Right lobe of liver (tissue), 6 donors: ENCODE measurements around the gene DRC7. TPM values are rescaled to one million over a fixed set of nuclear protein-coding genes. Genes with fewer than 3 reads are reported as not detected.

ENCODE experiments used
- ATAC-seq, 4 donors: fragments of 200-7000 bp; cut with Tn5 transposase; one replicate each; pipeline ENCODE4 v1.9.1; 2020; ENCODE audit warnings: mild to moderate bottlenecking in 4 of 4, moderate library complexity in 4 of 4
- DNase-seq, 3 donors: peaks; one replicate each; pipeline ENCODE4 v3.0.0-alpha.2; 2020
- H3K27ac ChIP-seq, 3 donors: fragments of 200-600 bp; one replicate each; pipeline ENCODE4 v1.8.0; 2022
- H3K27me3 ChIP-seq, 2 donors: fragments of 200-600 bp; one replicate each; pipeline ENCODE4 v1.8.0; 2022
- H3K36me3 ChIP-seq, 4 donors: fragments of 200-600 bp; sonication (generic) in 1 of 4; one replicate each; pipeline versions ENCODE4 v1.5.1 to v1.8.0; 2017 to 2022; ENCODE audit warnings: control low read depth in 1 of 4
- H3K4me1 ChIP-seq, 4 donors: fragments of 200-600 bp; sonication (generic) in 1 of 4; one replicate each; pipeline versions ENCODE4 v1.5.1 to v1.8.0; 2017 to 2022; ENCODE audit warnings: control low read depth in 1 of 4
- H3K4me3 ChIP-seq, 3 donors: fragments of 200-600 bp; one replicate each; pipeline ENCODE4 v1.8.0; 2022
- H3K9me3 ChIP-seq, 4 donors: fragments of 200-600 bp; sonication (generic) in 1 of 4; one replicate each; pipeline versions ENCODE4 v1.5.1 to v1.8.0; 2017 to 2022; ENCODE audit warnings: control low read depth in 1 of 4
- POLR2A ChIP-seq: fragments of 450-650 bp; IDR thresholded peaks from one replicate; pipeline ENCODE4 v1.6.1; 2017; ENCODE audit warnings: antibody characterized with exemption, mild to moderate bottlenecking
- WGBS: methylation state at CpG from one replicate; pipeline ENCODE4 v1.1.6; 2018; ENCODE audit warnings: low coverage, low lambda C conversion rate; ENCODE audit not compliant: insufficient coverage; ENCODE audit errors: missing lambda C conversion rate; 5-methylcytosine and 5-hydroxymethylcytosine counted together
- intact Hi-C, 2 donors: fragments of 100-400 bp; cut with DNase I; formaldehyde crosslinking; loops; one replicate each; pipeline versions ENCODE4 v1.11.2 to v1.14.1; 2022
- total RNA-seq, 6 experiments: library from RNA; depleted of rRNA in 2 of 6; stranded (reverse); fragments of >200 nt in 2 of 6; fragmentation: NEBNext Ultra II Directional in 3 of 6; extraction: Animal tissue kit (Norgen Biotek cat#: 25700) in 3 of 6; gene quantifications; one replicate each; pipeline versions ENCODE4 v1.1.0 to v1.2.4, GENCODE V29; 2016 to 2023
- TF ChIP-seq, protein P1 (sequence below), 4 donors: fragments of 200-600 bp in 3 of 4; fragments of 450-650 bp in 1 of 4; IDR thresholded peaks; one replicate each; pipeline versions ENCODE4 v1.5.1 to v1.8.0; 2016 to 2022; ENCODE audit warnings: antibody characterized with exemption in 4 of 4, mild to moderate bottlenecking in 2 of 4
- donor health status: DM: no; HTN: yes; CAD: no.
- donor health status: DM: no; HTN: no; CAD: no.
- donor health status: DM: no; HTN: no; CAD: no.
- donor health status: DM: no; HTN: yes; CAD: no.
- donor health status: DM: no; HTN: yes; CAD: no.

The DRC7 gene
- total RNA-seq, 6 experiments from 2014 or later, result 0.06 to 0.37 (median 0.19) TPM

DNA sequence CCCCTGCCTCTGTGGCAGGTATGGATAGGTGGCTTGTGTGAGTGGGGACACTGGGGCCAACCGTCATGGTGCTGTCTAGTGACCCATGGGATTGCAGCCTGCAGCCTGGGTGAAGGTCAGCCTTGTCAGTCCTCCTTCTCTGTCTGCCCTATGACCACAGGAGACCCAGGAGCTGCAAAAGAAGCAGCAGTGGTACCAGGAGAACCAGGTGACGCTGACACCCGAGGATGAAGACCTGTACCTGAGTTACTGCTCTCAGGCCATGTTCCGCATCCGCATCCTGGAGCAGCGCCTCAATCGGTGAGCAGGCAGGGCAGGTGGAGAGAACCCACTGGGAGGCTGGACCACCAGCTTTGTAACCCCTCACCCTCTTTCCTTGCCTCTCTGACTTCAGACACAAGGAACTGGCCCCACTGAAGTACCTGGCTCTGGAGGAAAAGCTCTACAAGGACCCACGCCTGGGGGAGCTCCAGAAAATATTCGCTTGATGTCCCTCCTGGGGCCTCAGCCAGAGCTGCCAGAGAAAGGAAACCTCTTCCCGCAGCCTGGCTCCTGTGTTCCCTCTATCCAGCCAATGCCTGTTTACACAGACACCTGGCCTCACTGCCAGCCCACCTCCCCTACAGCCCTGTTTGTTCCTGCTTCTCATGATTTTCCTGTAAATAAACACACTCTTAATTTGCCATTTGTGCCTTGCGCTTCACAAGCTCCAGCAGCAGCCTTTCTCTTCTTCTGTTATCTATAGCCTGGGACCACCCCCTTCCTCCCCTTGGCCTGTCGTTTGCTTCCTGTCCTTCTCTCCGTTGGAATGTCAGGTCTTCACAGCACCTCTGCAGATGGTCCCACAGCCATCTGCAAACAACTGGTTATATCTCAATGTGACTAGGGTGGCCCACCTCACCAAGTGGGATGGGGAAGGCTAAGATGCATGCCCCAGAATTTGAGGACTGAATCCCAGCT lies 36.4 kb downstream of the DRC7 start:
- TF ChIP-seq, protein P1, sequence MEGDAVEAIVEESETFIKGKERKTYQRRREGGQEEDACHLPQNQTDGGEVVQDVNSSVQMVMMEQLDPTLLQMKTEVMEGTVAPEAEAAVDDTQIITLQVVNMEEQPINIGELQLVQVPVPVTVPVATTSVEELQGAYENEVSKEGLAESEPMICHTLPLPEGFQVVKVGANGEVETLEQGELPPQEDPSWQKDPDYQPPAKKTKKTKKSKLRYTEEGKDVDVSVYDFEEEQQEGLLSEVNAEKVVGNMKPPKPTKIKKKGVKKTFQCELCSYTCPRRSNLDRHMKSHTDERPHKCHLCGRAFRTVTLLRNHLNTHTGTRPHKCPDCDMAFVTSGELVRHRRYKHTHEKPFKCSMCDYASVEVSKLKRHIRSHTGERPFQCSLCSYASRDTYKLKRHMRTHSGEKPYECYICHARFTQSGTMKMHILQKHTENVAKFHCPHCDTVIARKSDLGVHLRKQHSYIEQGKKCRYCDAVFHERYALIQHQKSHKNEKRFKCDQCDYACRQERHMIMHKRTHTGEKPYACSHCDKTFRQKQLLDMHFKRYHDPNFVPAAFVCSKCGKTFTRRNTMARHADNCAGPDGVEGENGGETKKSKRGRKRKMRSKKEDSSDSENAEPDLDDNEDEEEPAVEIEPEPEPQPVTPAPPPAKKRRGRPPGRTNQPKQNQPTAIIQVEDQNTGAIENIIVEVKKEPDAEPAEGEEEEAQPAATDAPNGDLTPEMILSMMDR (IDR thresholded peaks at IDR 0.05), result no peak
- TF ChIP-seq POLR2A, result no peak
- Histone ChIP-seq H3K4me1 (peaks cover 0 to 7% (median 0%) of the 10 kb centered on the region in 4 donors), H3K27me3 (no peaks in the 10 kb centered on the region), H3K36me3 (no peaks in the 10 kb centered on the region), H3K27ac (no peak overlapping the region), H3K9me3 (no peaks in the 10 kb centered on the region), H3K4me3 (no peak overlapping the region)
- no peak for DNase-seq
- intact Hi-C loops, result no loop called here
- 36% methylated on average over 4 of the region's 13 CpGs for WGBS
- no peak for ATAC-seq

DNA sequence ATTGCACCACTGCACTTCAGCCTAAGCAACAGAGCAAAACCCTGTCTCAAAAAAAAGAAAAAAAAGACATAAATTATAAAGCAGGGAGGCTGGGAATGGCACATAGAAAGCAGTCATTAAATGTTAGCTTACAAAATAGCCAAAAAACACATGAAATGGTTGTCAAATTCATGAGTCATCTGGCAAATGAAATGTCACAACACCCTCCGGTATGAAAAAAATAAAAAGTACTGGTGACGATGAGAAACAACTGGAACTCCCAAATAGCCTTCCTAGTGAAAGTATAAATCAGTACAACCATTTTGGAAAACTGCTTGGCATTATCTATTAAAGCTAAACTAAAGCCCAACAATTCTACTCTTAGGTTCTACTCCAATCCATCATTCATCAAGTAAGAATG lies 37.4 kb downstream of the DRC7 start:
- intact Hi-C loops, result no loop called here
- no peak overlapping the region for H3K4me3 ChIP-seq
- TF ChIP-seq POLR2A, result no peak
- TF ChIP-seq, protein P1 (IDR thresholded peaks at IDR 0.05), result no peak
- no peak for DNase-seq
- H3K36me3 ChIP-seq, result no peaks in the 10 kb centered on the region
- H3K4me1 ChIP-seq, result peaks cover 0 to 17% (median 5%) of the 10 kb centered on the region in 4 donors
- ATAC-seq, result no peak
- H3K27ac ChIP-seq, result no peak overlapping the region
- no peaks in the 10 kb centered on the region for H3K9me3 ChIP-seq
- no peaks in the 10 kb centered on the region for H3K27me3 ChIP-seq
- 50% methylated on average over 2 of the region's 2 CpGs for WGBS

DNA sequence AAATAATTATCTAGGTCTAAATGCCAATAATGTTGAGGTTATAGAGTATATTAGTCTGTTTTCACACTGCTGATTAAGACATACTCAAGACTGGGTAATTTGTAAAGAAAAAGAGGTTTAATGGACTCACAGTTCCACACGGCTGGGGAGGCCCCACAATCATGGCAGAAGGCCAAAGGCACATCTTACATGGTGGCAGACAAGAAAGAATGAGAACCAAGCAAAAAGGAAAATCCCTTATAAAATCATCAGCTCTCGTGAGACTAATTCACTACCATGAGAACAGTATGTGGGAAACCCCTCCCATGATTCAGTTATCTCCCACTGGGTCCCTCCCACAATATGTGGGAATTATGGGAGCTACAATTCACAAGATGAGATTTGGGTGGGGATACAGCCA lies 38.1 kb downstream of the DRC7 start:
- H3K9me3 ChIP-seq, result no peaks in the 10 kb centered on the region
- H3K4me1 ChIP-seq, result peaks cover 0 to 19% (median 5%) of the 10 kb centered on the region in 4 donors
- no peak overlapping the region for H3K27ac ChIP-seq
- ATAC-seq (no peak), DNase-seq (no peak)
- H3K27me3 ChIP-seq, result no peaks in the 10 kb centered on the region
- TF ChIP-seq, protein P1 (IDR thresholded peaks at IDR 0.05), result no peak
- 80% methylated on average over 2 of the region's 2 CpGs for WGBS
- H3K4me3 ChIP-seq, result no peak overlapping the region
- intact Hi-C loops, result no loop called here
- H3K36me3 ChIP-seq, result no peaks in the 10 kb centered on the region

DNA sequence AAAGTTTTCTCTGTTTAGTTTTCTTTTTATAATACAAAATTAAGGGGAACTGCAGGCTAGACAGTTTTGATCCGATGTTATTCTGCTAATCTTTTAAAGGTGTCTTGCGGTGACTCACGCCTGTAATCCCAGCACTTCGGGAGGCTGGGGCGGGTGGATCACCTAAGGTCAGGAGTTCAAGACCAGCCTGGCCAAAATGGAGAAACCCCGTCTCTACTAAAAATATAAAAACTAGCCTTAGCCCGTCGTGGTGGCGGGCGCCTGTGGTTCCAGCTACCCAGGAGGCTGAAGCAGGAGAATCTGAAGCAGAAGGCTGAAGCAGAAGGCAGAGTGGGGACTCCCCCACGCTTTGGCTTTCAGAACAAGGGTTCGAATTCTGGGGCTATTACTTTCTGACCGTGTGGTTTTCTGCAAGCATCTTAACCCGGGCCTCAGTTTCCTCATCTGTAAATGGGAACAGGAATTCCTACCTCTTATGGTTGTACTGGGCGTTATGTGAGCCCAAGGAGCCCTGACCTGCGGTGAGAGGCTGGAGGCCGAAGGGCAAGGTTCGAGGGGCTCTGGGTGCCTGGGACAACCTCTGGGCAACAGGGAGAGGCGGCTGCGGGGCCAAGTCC lies 39.8 kb downstream of the DRC7 start:
- WGBS, result 51% methylated on average over 18 of the region's 20 CpGs
- ATAC-seq (peak; percentile 0 to 27 (median 2)), DNase-seq (no peak)
- Histone ChIP-seq H3K27ac (peak overlapping the region; percentile 82 to 86 (median 83)), H3K36me3 (no peaks in the 10 kb centered on the region), H3K9me3 (no peaks in the 10 kb centered on the region), H3K4me3 (peak overlapping the region; percentile 59 to 98 (median 80)), H3K4me1 (peaks cover 0 to 19% (median 5%) of the 10 kb centered on the region in 4 donors), H3K27me3 (no peaks in the 10 kb centered on the region)
- intact Hi-C loops, result no loop called here
- TF ChIP-seq POLR2A, result no peak
- TF ChIP-seq, protein P1 (IDR thresholded peaks at IDR 0.05), result no peak
